ENCODE results near the gene ANKRD45.
"Not testable (repeated sequence)": the region's sequence is repeated elsewhere in the genome, so short reads cannot be mapped to it uniquely, and the experiment has no call there.

Gene ANKRD45

GRCh38 chr1:173669491-173669941 lies at the start of gene ANKRD45:
ANKRD45 (minus strand) TSS chr1:173669851; CDS start chr1:173659418, 10,433 bp downstream.
- DNase-seq (ENCODE audit: low read depth, low spot score), result peak; percentile 86

GRCh38 chr1:173717238-173717637 lies 47.6 kb upstream of the ANKRD45 start:
- DNase-seq (ENCODE audit: low read depth, low spot score), result no peak

- DNase-seq (ENCODE audit: low read depth, low spot score), result no peak
These were observed 45.8 kb upstream of the ANKRD45 start for GRCh38 chr1:173715538-173715844.

- peak; percentile 95 for DNase-seq (ENCODE audit: low read depth, low spot score)
These were observed 45.3 kb upstream of the ANKRD45 start, which contains the start of gene KLHL20 for GRCh38 chr1:173714759-173715537. KLHL20 (plus strand) TSS chr1:173714981; CDS start chr1:173716044, 1,063 bp downstream.

- DNase-seq (ENCODE audit: low read depth, low spot score), result no peak
These were observed 44.7 kb upstream of the ANKRD45 start for GRCh38 chr1:173714441-173714758.

- no peak for DNase-seq (ENCODE audit: low read depth, low spot score)
These were observed 39.1 kb upstream of the ANKRD45 start for GRCh38 chr1:173708787-173709186.

- DNase-seq (ENCODE audit: low read depth, low spot score), result no peak
These were observed 35.5 kb upstream of the ANKRD45 start for GRCh38 chr1:173705117-173705516.

- DNase-seq (ENCODE audit: low read depth, low spot score), result no peak
These were observed 33.1 kb upstream of the ANKRD45 start for GRCh38 chr1:173702736-173703135.

- DNase-seq (ENCODE audit: low read depth, low spot score), result not testable (repeated sequence)
These were observed 31.6 kb upstream of the ANKRD45 start for GRCh38 chr1:173701299-173701698.

GRCh38 chr1:173693238-173693637 lies 23.6 kb upstream of the ANKRD45 start:
- DNase-seq (ENCODE audit: low read depth, low spot score), result no peak

GRCh38 chr1:173688300-173688699 lies 18.6 kb upstream of the ANKRD45 start:
- DNase-seq (ENCODE audit: low read depth, low spot score), result no peak

GRCh38 chr1:173685121-173685520 lies 15.5 kb upstream of the ANKRD45 start:
- DNase-seq (ENCODE audit: low read depth, low spot score), result peak; percentile 35

GRCh38 chr1:173683838-173684237 lies 14.2 kb upstream of the ANKRD45 start:
- not testable (repeated sequence) for DNase-seq (ENCODE audit: low read depth, low spot score)

GRCh38 chr1:173682184-173682583 lies 12.5 kb upstream of the ANKRD45 start:
- no peak for DNase-seq (ENCODE audit: low read depth, low spot score)

- not testable (repeated sequence) for DNase-seq (ENCODE audit: low read depth, low spot score)
These were observed 10.5 kb upstream of the ANKRD45 start for GRCh38 chr1:173680152-173680551.

- DNase-seq (ENCODE audit: low read depth, low spot score), result not testable (repeated sequence)
These were observed 4.8 kb upstream of the ANKRD45 start for GRCh38 chr1:173674496-173674895.

- no peak for DNase-seq (ENCODE audit: low read depth, low spot score)
These were observed 3.0 kb downstream of the ANKRD45 start for GRCh38 chr1:173666646-173667045.

- no peak for DNase-seq (ENCODE audit: low read depth, low spot score)
These were observed 6.5 kb downstream of the ANKRD45 start for GRCh38 chr1:173663159-173663558.

- no peak for DNase-seq (ENCODE audit: low read depth, low spot score)
These were observed 7.9 kb downstream of the ANKRD45 start for GRCh38 chr1:173661763-173662162.

GRCh38 chr1:173661271-173661670 lies 8.4 kb downstream of the ANKRD45 start:
- DNase-seq (ENCODE audit: low read depth, low spot score), result no peak

GRCh38 chr1:173660306-173660705 lies 9.3 kb downstream of the ANKRD45 start:
- no peak for DNase-seq (ENCODE audit: low read depth, low spot score)

- DNase-seq (ENCODE audit: low read depth, low spot score), result no peak
These were observed 20.6 kb downstream of the ANKRD45 start for GRCh38 chr1:173648880-173649605.

- DNase-seq (ENCODE audit: low read depth, low spot score), result no peak
These were observed 23.0 kb downstream of the ANKRD45 start for GRCh38 chr1:173646656-173647055.
